CD4-positive, alpha-beta T cell (primary cell): Measurements from ENCODE around the gene FCAMR. TPM values are rescaled to one million over a fixed set of nuclear protein-coding genes. Genes with fewer than 3 reads are reported as not detected.
A peak's percentile ranks its signal among the peaks of the same experiment; 100 is the strongest.

ENCODE experiments used
- ATAC-seq: fragments of 200-7000 bp; cut with Tn5 transposase; one replicate; pipeline ENCODE4 v1.10.0; 2022; ENCODE audit warnings: mild to moderate bottlenecking; ENCODE audit not compliant: poor library complexity
- CTCF ChIA-PET: fragments of 350-600 bp; sonication (Branson Sonifier 250); formaldehyde crosslinking; loops from one replicate; lab custom pipeline; 2021; ENCODE audit warnings: antibody characterized with exemption, inconsistent platforms; lab: Charles Lee
- POLR2A ChIA-PET: fragments of 350-600 bp; sonication (Branson Sonifier 250); formaldehyde crosslinking; loops from one replicate; lab custom pipeline; 2021; ENCODE audit warnings: antibody characterized with exemption, inconsistent platforms; lab: Charles Lee
- DNase-seq, 14 experiments: peaks; one replicate each; pipeline ENCODE4 v3.0.0-alpha.2; 2013 to 2020; ENCODE audit warnings: mixed read lengths in 2 of 14
- H3K27ac ChIP-seq, 2 donors: one replicate each; pipeline versions ENCODE4 v1.5.1 to v1.7.0; 2013; ENCODE audit warnings: low read length in 2 of 2, low read depth in 1 of 2, mild to moderate bottlenecking in 1 of 2
- H3K27me3 ChIP-seq, 2 experiments: 1 replicate in 1 of 2; 2 replicates in 1 of 2; pipeline versions ENCODE4 v1.6.1 to v1.7.0; 2013; ENCODE audit warnings: low read length in 2 of 2, control low read depth in 1 of 2, mild to moderate bottlenecking in 1 of 2, moderate library complexity in 1 of 2; ENCODE audit not compliant: insufficient read depth in 2 of 2, control insufficient read depth in 1 of 2
- H3K36me3 ChIP-seq: one replicate; pipeline ENCODE4 v1.6.1; 2013; ENCODE audit warnings: low read length, control low read depth; ENCODE audit not compliant: insufficient read depth
- H3K4me1 ChIP-seq: one replicate; pipeline ENCODE4 v1.6.1; 2013; ENCODE audit warnings: low read length, control low read depth; ENCODE audit not compliant: insufficient read depth
- H3K4me3 ChIP-seq: one replicate; pipeline ENCODE4 v1.5.1; 2013; ENCODE audit warnings: mild to moderate bottlenecking, low read length, moderate library complexity
- H3K9me3 ChIP-seq, 2 experiments: 1 replicate in 1 of 2; 2 replicates in 1 of 2; pipeline versions ENCODE4 v1.6.1 to v1.7.0; 2013; ENCODE audit warnings: low read length in 2 of 2, mild to moderate bottlenecking in 2 of 2, control low read depth in 1 of 2, moderate library complexity in 1 of 2; ENCODE audit not compliant: control insufficient read depth in 1 of 2, insufficient read depth in 1 of 2
- H3K27ac Mint-ChIP-seq: one replicate; pipeline ENCODE4 v1.8.0; 2020; ENCODE audit warnings: mixed read lengths
- H3K27me3 Mint-ChIP-seq: one replicate; pipeline ENCODE4 v1.8.0; 2021; ENCODE audit warnings: mixed read lengths
- H3K36me3 Mint-ChIP-seq: one replicate; pipeline ENCODE4 v1.8.0; 2021; ENCODE audit warnings: low read depth, mixed read lengths
- H3K4me1 Mint-ChIP-seq: one replicate; pipeline ENCODE4 v1.8.0; 2021; ENCODE audit warnings: low read depth, mixed read lengths
- H3K4me3 Mint-ChIP-seq: one replicate; pipeline ENCODE4 v1.8.0; 2020; ENCODE audit warnings: mild to moderate bottlenecking, mixed read lengths
- H3K9me3 Mint-ChIP-seq: one replicate; pipeline ENCODE4 v1.8.0; 2020; ENCODE audit warnings: mixed read lengths
- intact Hi-C, 2 experiments: fragments of 100-400 bp; cut with DNase I in 1 of 2; cut with micrococcal nuclease in 1 of 2; formaldehyde crosslinking; loops; one replicate each; pipeline versions ENCODE4 v1.15.1 to v1.9.0; 2023 to 2025; cut with DNase I, micrococcal nuclease
- total RNA-seq, 174 experiments: library from RNA in 2 of 174; stranded (reverse) in 2 of 174; gene quantifications; one replicate each; pipeline ENCODE4 v1.2.3 and lab custom pipeline; 2021 to 2026
- TF ChIP-seq, protein P1 (sequence below): fragments of 200-600 bp; IDR thresholded peaks from one replicate; pipeline ENCODE4 v1.8.0; 2022; ENCODE audit warnings: antibody characterized with exemption, mild to moderate bottlenecking

Gene FCAMR
- total RNA-seq, 2 experiments from 2014 or later = not detected

DNA sequence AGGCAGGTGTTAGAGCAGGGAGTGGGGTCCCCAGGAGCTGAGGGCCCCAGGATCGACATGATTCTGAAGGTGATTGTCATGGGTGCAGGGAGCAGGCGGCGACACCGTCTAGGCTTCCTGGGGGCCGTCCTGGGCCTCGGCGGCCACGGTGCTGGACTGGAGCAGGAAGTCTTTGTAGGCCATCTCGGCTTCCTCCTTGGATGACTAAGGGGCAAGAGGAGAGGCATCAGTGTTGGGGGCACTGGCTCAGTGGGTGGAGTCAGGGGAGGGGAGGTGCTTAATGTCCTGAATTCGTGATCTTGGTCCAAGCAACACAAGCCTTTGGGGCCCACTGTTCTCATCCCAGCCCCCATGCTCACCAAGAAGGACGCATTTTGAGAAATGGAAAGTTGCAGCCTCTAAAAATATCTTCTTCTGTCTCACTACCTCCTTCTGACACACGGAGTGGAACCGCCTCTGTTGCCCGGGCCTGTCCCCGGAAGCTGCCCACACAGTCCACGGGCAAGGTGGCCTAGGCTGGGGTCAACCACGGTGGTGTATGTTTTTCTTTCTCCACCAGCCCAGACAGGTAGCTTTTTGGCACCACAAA is 40.0 kb downstream of the FCAMR start:
- ChIA-PET CTCF (interaction anchor here (0.9 to 2.0 kb wide), 2 partner anchors 12 to 18 kb away, joined by 3 to 5 read pairs; no protein-coding TSS in a partner anchor), POLR2A (interaction anchor here (1.0 to 3.9 kb wide), 3 partner anchors 8 to 21 kb away, joined by 3 to 73 read pairs (median 3); partner anchors contain the start of gene FCMR)
- intact Hi-C loops = loop anchor here in 1 of 2 experiments (2.0 to 10.0 kb wide), 4 partner anchors 18 to 198 kb away; no protein-coding TSS in a partner anchor
- no peaks in the 10 kb centered on the region for H3K9me3 Mint-ChIP-seq
- peak overlapping the region; percentile 84 for H3K27ac Mint-ChIP-seq
- peaks cover 49% of the 10 kb centered on the region for H3K4me1 ChIP-seq
- no peaks in the 10 kb centered on the region for H3K27me3 Mint-ChIP-seq
- no peaks in the 10 kb centered on the region for H3K36me3 ChIP-seq
- H3K4me3 ChIP-seq = no peak overlapping the region
- peaks cover 65% of the 10 kb centered on the region for H3K4me1 Mint-ChIP-seq
- DNase-seq = peak in 4 of 14 experiments; percentile 45 to 60 (median 52)
- ATAC-seq = no peak
- H3K36me3 Mint-ChIP-seq = no peaks in the 10 kb centered on the region
- H3K27ac ChIP-seq = peak overlapping the region in 1 of 2 donors; percentile 45
- H3K9me3 ChIP-seq = no peaks in the 10 kb centered on the region
- H3K4me3 Mint-ChIP-seq = peak overlapping the region; percentile 7
- TF ChIP-seq, protein P1, sequence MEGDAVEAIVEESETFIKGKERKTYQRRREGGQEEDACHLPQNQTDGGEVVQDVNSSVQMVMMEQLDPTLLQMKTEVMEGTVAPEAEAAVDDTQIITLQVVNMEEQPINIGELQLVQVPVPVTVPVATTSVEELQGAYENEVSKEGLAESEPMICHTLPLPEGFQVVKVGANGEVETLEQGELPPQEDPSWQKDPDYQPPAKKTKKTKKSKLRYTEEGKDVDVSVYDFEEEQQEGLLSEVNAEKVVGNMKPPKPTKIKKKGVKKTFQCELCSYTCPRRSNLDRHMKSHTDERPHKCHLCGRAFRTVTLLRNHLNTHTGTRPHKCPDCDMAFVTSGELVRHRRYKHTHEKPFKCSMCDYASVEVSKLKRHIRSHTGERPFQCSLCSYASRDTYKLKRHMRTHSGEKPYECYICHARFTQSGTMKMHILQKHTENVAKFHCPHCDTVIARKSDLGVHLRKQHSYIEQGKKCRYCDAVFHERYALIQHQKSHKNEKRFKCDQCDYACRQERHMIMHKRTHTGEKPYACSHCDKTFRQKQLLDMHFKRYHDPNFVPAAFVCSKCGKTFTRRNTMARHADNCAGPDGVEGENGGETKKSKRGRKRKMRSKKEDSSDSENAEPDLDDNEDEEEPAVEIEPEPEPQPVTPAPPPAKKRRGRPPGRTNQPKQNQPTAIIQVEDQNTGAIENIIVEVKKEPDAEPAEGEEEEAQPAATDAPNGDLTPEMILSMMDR = no peak
- no peaks in the 10 kb centered on the region for H3K27me3 ChIP-seq

DNA sequence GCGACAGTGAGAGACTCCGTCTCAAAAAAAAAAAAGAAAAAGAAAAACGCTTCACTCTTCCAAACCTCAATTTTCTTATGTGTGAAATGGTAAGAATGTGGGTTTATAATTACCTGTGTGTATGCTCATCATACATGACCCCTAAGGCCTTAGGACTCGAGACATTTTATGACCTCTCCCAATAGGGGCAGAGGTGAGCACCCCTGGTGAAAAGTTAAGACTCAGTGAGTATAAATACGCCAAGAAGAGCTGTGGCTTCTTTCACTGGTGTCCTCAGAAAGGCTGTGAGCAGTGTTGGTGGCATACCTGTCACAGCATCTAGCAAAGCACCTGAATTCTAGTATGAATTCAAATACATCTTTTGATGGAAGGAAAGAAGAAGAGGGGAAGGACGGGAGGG is 40.7 kb downstream of the FCAMR start:
- intact Hi-C loops = loop anchor here in 1 of 2 experiments (10.0 kb wide), 1 partner anchor 385 kb away; no protein-coding TSS in a partner anchor
- ChIA-PET POLR2A (interaction anchor here (1.0 to 1.1 kb wide), 2 partner anchors 17 to 20 kb away, joined by 3 read pairs; no protein-coding TSS in a partner anchor), CTCF (interaction anchor here (0.7 to 2.0 kb wide), 2 partner anchors 17 to 117 kb away, joined by 3 to 5 read pairs; no protein-coding TSS in a partner anchor)
- Histone ChIP-seq H3K27me3 (no peaks in the 10 kb centered on the region), H3K27ac (no peak overlapping the region), H3K9me3 (no peaks in the 10 kb centered on the region), H3K4me3 (no peak overlapping the region), H3K4me1 (peaks cover 57% of the 10 kb centered on the region), H3K36me3 (no peaks in the 10 kb centered on the region)
- no peak for DNase-seq
- Mint-ChIP-seq H3K4me1 (peaks cover 65% of the 10 kb centered on the region), H3K9me3 (no peaks in the 10 kb centered on the region), H3K27ac (peak overlapping the region; percentile 84), H3K36me3 (no peaks in the 10 kb centered on the region), H3K27me3 (no peaks in the 10 kb centered on the region), H3K4me3 (peak overlapping the region; percentile 54)
- TF ChIP-seq, protein P1 = no peak
- ATAC-seq = no peak

DNA sequence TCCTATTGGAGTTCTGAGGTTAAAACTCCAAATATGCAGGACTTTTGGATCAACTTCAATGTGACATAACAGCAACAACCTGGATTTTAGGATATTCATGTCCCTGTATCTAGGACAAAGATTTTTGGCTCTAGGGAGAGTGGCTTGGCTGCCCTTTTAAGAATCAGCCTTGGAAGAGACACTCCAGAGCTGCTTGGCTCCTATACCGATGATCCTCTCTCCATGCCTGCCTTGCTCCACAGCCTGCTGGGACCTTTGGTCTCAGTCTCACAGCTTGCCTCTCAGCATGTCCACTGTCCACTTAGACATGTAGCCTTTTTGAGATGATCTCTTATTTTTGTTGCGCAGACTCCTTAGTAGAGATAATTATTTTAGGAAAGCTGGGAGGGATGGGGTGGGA is 44.0 kb downstream of the FCAMR start:
- Histone ChIP-seq H3K27ac (no peak overlapping the region), H3K4me1 (peaks cover 67% of the 10 kb centered on the region), H3K4me3 (no peak overlapping the region), H3K9me3 (no peaks in the 10 kb centered on the region), H3K36me3 (no peaks in the 10 kb centered on the region), H3K27me3 (no peaks in the 10 kb centered on the region)
- Mint-ChIP-seq H3K27me3 (no peaks in the 10 kb centered on the region), H3K4me1 (peaks cover 43% of the 10 kb centered on the region), H3K4me3 (no peak overlapping the region), H3K9me3 (no peaks in the 10 kb centered on the region), H3K27ac (peak overlapping the region; percentile 64), H3K36me3 (peaks cover 8% of the 10 kb centered on the region)
- TF ChIP-seq, protein P1 = no peak
- POLR2A ChIA-PET = interaction anchor here (0.7 to 3.3 kb wide), 5 partner anchors 14 to 122 kb away, joined by 4 to 26 read pairs (median 7); no protein-coding TSS in a partner anchor
- no peak for ATAC-seq
- CTCF ChIA-PET = interaction anchor here (0.7 to 3.3 kb wide), 3 partner anchors 14 to 117 kb away, joined by 3 to 13 read pairs (median 4); no protein-coding TSS in a partner anchor
- intact Hi-C loops = loop anchor here in 1 of 2 experiments (10.0 kb wide), 1 partner anchor 389 kb away; no protein-coding TSS in a partner anchor
- DNase-seq = no peak
